ENCODE data around the gene UNC45B. TPM values are rescaled to one million over a fixed set of nuclear protein-coding genes. Genes with fewer than 3 reads are reported as not detected.
"Not testable (repeated sequence)": the region's sequence is repeated elsewhere in the genome, so short reads cannot be mapped to it uniquely, and the experiment has no call there.

UNC45B gene, protein sequence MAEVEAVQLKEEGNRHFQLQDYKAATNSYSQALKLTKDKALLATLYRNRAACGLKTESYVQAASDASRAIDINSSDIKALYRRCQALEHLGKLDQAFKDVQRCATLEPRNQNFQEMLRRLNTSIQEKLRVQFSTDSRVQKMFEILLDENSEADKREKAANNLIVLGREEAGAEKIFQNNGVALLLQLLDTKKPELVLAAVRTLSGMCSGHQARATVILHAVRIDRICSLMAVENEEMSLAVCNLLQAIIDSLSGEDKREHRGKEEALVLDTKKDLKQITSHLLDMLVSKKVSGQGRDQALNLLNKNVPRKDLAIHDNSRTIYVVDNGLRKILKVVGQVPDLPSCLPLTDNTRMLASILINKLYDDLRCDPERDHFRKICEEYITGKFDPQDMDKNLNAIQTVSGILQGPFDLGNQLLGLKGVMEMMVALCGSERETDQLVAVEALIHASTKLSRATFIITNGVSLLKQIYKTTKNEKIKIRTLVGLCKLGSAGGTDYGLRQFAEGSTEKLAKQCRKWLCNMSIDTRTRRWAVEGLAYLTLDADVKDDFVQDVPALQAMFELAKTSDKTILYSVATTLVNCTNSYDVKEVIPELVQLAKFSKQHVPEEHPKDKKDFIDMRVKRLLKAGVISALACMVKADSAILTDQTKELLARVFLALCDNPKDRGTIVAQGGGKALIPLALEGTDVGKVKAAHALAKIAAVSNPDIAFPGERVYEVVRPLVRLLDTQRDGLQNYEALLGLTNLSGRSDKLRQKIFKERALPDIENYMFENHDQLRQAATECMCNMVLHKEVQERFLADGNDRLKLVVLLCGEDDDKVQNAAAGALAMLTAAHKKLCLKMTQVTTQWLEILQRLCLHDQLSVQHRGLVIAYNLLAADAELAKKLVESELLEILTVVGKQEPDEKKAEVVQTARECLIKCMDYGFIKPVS
- total RNA-seq = 243 TPM
- long read RNA-seq, full-length matches to known transcripts = 386 of 672 reads
- long read RNA-seq, partial matches to known transcripts = 108 of 672 reads
- long read RNA-seq, other reads (novel, unspliced or antisense) = 178 of 672 reads

DNA sequence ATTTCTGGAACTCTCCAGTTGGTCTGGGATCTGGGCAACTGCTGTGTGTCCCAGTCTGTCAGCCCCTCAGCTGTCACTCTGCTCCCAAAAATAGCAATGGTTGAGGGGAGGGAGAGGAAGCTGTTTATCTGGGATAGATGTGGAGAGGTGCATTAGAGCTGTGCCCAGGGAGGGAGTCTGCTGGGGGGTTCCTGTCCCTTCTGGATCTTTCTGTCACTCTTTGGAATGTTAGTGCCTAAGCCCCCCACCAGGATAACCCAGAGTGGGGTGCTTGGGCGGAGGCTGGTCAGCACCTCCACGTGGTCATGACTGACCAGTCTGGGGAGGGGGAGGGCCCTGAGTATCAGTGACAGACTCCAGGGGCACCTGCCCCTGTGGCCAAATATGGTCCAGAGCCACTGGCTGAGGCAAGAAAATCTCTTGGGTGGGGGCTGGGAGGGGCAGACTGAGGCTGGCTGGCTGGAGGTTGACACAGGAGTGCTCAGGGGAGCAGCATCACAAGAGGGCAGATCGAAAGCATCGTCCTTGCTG is at the start of gene UNC45B:
UNC45B (plus strand) TSS at position 443 of the 531 bp plus-strand sequence. CDS start 447 bp downstream, outside the sequence.
- ATAC-seq = peak; percentile 91
- intact Hi-C loops (cut with micrococcal nuclease) = no loop called here
- peak; percentile 77 for DNase-seq

DNA sequence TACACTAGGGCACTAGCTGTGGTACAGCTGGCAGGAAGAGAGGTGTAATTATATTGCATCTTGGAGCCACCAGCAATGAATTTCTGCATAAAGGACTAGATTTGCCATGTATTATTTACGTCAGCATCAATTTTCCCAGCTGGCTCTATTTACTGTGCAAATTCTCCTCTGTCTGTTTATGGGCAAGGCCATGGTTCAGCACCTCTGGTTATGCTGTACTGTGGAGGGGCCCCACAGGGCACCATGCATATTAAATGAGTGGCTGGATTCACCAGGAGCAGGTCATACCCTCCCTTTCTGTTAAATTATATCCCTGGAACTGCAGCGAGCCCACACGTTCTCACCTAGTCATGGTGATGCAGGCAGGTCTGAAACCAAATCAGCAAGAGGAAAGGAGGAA is 47.7 kb upstream of the UNC45B start:
- ATAC-seq (no peak), DNase-seq (no peak)
- intact Hi-C loops (cut with micrococcal nuclease) = loop anchor here (10.0 kb wide), 1 partner anchor 105 kb away; no protein-coding TSS in a partner anchor

DNA sequence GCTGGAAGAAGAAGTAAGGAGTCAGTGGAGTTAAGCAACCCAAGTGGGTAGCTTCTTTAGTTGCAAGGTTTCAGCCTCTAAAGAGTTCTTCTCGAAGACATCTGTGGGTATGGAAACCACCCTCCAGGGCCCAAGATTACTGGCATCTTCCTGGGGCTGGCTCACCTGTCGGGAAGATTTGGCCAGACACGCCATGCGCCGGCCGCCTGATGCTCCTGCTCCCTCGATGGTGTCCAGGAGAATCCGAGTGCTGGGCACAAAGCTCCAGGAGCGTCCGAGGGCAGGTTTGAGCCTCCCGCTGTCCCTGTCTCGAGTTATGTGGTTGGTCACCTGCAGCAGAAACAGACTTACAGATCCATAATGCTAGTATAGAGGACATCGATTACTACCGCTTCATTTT is 46.6 kb upstream of the UNC45B start:
- DNase-seq (no peak), ATAC-seq (no peak)
- intact Hi-C loops (cut with micrococcal nuclease) = no loop called here

DNA sequence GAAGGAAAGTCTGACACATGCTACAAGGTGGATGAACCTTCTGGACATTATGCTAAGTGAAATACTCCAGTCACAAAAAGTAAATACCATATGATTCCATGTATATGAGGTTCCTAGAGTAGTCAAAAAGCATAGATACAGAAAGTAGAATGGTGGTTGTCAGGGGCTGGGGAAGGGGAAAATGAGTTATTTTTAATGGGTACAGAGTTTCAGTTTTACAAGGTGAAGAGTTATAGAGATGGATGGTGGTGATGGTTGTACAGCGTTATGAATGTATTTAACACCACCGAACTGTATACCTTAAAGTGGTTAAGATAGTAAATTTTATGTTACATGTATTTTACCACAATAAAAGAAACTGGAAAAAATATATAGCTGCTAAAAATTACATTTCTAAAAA is 45.9 kb upstream of the UNC45B start:
- no peak for ATAC-seq
- intact Hi-C loops (cut with micrococcal nuclease) = no loop called here
- DNase-seq = no peak

DNA sequence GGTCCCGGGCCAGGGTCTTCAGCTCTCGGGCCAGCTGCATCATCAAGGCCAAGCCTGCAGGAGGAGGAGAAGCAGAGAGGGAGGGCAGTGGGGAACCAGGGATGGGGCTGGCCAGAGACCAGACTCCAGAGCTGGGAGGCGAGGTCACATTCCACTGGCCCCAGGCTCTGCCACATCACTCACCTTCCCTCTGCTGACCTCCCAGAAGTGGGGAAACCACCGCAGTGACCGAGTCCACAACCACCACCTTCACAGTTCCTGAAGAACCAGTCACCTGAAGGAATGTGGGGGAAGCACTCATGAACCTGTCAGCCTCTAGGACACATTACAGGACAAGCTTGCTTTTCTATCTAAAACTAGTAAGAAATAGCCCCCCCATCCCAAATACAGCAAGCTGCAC is 44.3 kb upstream of the UNC45B start:
- ATAC-seq (no peak), DNase-seq (no peak)

DNA sequence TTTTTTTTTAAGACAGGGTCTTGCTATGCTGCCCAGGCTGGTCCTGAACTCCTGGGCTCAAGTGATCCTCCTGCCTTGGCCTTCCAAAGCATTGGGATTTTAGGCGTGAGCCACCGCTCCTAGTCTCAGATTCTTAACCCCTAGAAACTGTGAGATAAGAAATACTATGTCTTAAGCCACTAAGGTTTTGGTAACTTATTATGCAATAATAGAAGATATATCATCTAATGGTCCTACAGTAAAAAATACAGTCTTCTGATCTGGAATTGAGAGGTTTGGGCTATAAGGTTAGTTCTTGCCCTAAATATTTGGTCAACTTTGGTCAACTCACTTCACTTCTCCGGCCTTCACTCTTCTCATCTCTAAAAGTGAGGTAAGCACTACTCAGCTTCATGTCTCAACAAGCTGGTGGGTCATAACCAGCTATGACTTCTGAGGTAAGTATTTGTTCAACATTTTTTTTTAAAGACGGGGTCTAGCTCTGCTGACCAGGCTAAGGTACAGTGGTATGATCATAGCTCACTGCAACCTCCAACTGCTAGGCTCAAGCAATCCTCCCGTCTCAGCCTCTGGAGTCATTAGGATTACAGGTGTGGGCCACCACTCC is 42.7 kb upstream of the UNC45B start:
- intact Hi-C loops (cut with micrococcal nuclease) = no loop called here
- ATAC-seq = no peak
- no peak for DNase-seq

More for the DNA sequence above, 44.3 kb upstream of the UNC45B start:
- intact Hi-C loops (cut with micrococcal nuclease) = no loop called here

DNA sequence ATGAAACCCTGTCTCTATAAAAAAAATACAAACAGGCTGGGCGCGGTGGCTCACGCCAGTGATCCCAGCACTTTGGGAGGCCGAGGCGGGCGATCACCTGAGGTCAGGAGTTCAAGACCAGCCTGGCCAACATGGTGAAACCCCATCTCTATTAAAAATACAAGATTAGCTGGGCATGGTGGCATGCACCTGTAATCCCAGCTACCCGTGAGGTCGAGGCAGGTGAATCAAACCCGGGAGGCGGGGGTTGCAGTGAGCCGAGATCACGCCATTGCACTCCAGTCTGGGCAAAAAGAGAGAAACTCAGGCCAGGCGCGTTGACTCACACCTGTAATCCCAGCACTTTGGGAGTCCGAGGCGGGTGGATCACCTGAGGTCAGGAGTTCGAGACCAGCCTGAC is 36.8 kb upstream of the UNC45B start:
- intact Hi-C loops (cut with micrococcal nuclease) = loop anchor here (10.0 kb wide), 1 partner anchor 106 kb away; no protein-coding TSS in a partner anchor
- not testable (repeated sequence) for DNase-seq, ATAC-seq

DNA sequence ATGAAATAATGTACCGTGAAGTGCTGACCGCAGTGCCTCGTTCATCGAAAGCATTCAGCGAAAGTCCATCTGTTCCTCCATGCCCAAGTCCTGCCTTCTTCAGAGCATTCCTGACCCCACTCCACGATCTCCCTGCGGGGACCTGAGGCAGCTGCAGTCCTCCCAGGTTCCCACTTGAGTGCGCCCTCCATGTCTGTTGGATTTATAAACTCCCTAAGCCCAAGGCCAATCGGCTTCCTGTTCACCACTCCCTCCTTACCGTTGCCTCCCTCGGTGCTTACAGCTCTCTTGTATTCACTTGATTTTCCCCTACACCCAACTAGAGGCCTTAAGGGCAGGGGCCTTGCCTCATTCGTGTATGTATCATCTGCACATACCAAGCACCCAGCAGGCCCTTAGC is 30.8 kb upstream of the UNC45B start:
- ATAC-seq (no peak), DNase-seq (no peak)
- intact Hi-C loops (cut with micrococcal nuclease) = loop anchor here (5.0 to 10.0 kb wide), 2 partner anchors 112 to 575 kb away; no protein-coding TSS in a partner anchor

DNA sequence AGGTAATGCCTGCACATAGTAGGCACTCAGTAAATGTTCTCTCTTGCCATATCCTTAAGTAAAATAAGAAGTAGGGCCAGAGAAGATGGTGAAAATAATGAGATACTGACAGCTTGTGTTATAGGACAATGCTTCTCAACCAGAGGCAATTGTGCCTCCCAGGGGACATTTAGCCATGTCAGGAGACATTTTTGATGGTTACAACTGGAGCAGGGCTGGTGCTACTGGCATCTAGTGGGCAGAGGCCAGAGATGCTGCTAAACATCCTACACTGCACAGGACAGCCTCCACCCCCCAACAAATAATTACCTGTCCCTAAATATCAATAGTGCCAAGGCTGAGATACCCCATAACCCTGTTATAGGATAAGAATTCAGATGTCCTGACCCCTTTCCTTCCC is 29.6 kb upstream of the UNC45B start:
- DNase-seq (no peak), ATAC-seq (no peak)
- intact Hi-C loops (cut with micrococcal nuclease) = loop anchor here (5.0 to 10.0 kb wide), 2 partner anchors 113 to 576 kb away; no protein-coding TSS in a partner anchor

DNA sequence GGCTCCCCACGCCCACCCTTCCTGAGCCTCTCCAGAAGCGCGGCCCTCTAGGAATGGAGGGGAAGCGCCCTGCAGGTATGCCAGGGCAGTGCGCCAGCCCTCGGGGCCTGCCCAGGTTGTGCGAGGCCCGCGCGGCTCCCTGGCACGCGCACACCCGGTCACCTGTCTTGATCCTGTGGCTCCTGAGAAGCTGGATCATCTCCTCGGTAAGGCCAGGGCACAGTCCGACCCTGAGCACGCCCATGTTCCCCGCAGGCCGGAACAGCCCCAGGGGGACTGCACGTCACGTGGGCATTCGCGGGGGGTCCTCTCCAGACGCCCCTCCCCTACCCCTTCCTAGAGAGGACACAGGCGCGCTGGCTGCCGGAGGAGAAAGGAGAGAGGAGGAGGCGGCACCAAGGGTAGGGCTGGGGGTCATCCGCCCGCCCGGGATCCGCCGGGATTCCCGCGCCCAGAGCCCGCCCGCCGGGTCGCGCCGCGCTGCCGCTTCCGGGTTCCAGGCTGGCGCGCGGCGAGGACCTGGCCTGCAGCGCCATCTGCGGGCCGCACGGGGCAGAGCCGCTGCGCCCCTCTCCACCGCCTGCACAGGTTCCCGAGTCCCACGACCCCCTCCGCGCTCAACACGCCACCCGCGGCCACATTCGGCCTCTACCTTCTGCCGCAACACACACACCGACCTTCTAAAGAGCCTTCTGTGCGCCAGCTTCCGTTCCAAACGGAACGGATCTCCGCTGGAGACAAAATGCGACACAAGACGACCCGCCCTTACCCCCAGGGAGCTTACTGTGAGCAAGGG is 28.0 kb upstream of the UNC45B start, which contains the start of gene RAD51D:
RAD51D (minus strand) TSS at position 491 of the 796 bp plus-strand sequence; CDS start at position 244, 247 bp downstream.
- ATAC-seq (peak; percentile 98), DNase-seq (peak; percentile 88)
- intact Hi-C loops (cut with micrococcal nuclease) = loop anchor here (5.0 to 10.0 kb wide), 2 partner anchors 115 to 577 kb away; no protein-coding TSS in a partner anchor

DNA sequence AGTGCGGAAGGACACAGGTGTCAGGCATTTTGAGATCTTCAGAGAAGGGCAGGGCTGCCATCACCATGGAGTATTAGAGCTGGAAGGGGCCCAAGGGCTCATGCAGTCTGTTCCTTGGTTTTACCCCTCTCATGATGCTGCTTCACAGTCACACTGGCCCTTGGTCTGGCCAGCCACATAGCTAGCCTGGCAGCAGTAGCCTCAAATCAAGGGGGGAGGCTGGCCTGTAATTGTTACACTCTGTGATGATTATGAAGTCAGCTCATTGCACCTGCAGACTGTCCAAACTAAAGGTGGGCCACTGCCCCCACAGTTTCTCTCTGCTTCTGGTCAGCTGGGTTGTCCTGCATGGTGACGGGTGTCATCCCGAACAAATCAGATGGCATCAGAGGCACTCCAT is 26.3 kb upstream of the UNC45B start, which contains the start of gene FNDC8:
FNDC8 (plus strand) TSS at position 301 of the 400 bp plus-strand sequence; CDS start at position 380, 79 bp downstream.
- intact Hi-C loops (cut with micrococcal nuclease) = no loop called here
- ATAC-seq (no peak), DNase-seq (no peak)

DNA sequence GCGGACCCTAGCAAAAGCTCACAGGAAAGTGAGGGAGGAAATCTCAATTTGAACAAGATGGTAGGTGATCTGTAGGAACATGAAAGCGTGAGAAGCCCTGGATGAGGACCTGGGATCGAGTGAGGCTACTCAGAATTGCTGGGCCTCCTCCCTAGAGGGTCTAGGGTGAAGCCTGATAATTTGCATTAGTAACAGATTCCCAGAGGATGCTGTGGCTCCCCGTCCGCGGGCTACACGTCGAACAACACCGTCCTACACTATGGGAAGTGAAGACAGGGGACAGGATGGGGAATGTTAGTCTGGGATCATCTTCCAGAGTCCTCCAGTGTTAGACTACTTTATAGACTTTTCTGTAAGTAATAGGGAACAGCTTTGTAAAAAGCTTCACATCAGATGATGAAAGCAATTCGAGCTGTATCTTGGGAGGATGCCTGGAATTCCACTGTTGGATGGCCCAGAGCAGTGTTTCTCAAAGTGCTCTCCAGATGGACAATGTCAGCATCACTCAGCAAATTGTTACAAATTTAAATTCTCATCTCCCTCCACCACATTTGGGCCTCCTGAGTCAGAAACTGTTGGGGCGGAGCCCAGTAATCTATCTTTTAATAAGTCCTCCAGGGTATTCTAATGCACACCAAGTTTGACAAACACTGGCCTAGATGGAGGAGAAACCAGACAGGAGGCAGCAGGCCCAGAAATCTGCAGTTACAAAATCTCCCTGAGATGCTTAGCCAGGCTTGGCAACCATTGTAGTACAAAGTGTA is 19.7 kb upstream of the UNC45B start:
- intact Hi-C loops (cut with micrococcal nuclease) = no loop called here
- ATAC-seq (peak; percentile 91), DNase-seq (no peak)

DNA sequence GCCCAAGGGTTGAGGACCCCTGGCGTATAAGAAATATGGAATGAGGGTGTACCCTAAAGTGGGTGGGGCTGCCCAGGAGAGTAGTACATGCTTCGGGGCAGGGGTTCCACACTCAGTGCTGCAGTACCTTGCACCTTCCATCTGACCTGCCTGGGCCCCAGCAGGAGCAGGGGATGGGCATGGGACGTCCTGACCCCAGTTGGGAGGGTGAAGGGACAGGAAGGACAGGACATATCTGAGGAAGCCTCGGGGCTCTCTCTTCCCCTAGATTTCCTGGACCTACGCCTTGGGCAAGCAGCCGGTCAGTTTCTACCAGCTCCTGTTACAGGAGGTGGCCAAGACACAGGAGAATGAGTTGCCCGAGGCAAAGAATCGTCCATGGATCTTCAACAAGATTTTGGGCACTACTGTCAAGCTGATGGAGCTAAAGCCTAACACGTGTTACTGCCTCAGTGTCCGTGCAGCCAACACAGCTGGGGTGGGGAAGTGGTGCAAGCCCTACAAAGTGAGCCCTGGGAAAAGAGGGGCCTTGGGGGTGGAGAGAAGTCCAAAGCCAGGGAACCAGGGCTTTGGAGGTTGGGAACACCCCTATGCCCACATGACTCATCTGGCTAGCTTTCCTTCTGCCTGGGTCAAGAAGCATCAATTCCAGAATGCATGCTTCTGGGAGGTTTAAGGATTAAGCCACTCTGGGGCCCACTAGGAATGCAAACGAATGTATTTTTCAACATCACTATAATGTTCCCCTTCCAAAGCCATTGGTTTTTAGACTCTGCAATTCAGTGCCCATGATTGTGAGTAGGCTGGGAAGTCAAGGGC is 18.3 kb upstream of the UNC45B start:
- DNase-seq (no peak), ATAC-seq (no peak)
- intact Hi-C loops (cut with micrococcal nuclease) = no loop called here

DNA sequence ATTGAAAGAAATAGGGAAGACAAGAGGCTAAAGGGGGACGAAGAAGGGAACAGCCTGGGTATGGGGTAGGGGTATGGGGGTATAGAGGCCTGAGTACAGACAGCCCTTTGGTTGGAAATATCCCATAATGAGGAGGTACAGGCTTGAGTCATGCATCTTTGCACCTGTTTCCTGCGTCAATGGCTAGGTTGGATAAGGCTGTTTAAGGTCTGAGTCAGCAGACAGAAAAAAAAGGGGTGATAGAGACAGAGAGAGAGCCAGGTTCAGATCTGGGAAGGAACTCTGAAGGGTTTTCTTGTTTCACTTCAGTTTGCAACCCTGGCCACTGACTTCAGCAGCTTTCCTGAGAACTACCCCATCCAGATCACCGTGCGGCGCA is 17.7 kb upstream of the UNC45B start:
- intact Hi-C loops (cut with micrococcal nuclease) = no loop called here
- no peak for ATAC-seq

DNA sequence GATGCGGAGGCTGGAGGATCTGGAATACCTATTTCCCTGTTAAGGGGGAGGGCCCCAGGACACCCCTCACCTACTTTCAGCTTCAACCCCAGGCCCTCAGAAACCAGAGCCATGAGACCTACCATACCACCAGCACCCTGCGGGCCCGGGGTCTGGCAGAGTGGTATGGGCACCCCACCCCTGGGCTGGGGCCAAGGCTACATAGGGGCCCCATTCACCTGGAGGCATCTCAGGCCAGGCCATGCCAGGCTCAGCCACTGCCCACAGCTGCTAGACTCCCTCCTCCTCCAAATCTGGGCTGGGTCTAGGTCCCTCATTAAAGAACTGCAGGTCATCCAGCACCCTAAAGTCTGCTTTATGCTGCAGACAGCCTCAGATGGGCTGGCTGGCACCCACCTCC is 17.2 kb upstream of the UNC45B start:
- intact Hi-C loops (cut with micrococcal nuclease) = no loop called here
- no peak for DNase-seq

More for the DNA sequence above, 17.7 kb upstream of the UNC45B start:
- DNase-seq = no peak

DNA sequence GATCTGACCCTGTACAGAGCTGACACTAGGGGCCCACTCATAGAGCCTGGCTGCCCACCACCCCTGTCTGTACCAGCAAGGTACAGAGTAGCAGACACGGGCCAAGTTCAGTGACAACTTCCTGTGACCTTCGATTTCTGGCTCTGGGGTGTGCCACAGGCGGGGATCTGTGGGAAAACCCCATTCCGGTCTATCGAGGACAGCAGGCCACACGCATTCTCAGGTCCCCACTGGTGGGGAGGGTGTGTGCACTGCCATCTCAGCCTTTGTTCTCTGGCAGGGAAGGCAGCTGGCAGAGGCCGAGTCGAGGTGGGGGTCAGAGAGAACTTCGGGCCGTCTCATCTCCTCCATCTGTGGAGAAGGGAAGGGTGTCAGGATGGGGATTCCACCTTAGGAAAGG is 15.5 kb upstream of the UNC45B start:
- DNase-seq (no peak), ATAC-seq (no peak)
- intact Hi-C loops (cut with micrococcal nuclease) = no loop called here

More for the DNA sequence above, 17.2 kb upstream of the UNC45B start:
- no peak for ATAC-seq

Data from left ventricle myocardium superior (tissue), 1 donor.